ENCODE measurements around the gene ZDHHC20.
"Not testable (repeated sequence)": the region's sequence is repeated elsewhere in the genome, so short reads cannot be mapped to it uniquely, and the experiment has no call there.

Gene ZDHHC20

DNA sequence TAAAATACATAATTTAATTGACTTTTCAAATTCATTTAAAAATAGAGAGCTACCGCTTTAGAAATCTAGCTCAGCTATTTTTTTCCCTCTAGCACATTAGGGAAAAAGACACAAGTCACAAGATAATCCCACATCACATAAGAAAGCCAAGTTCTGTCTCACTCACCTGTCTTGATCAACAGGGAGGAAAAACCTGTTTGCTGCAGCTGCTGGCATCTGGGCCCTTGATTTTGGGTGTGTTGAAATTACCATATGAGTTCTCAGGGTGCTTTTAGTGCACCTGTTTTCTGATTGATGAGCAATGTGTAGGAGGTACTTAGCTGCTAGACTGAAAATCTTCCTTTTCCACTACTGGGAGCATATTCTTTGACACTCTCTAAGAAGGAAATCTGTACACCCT is 53.8 kb downstream of the ZDHHC20 start:
- no peak overlapping the region for H3K27ac ChIP-seq (ENCODE audit: insufficient read depth, low read length, poor library complexity, severe bottlenecking)

DNA sequence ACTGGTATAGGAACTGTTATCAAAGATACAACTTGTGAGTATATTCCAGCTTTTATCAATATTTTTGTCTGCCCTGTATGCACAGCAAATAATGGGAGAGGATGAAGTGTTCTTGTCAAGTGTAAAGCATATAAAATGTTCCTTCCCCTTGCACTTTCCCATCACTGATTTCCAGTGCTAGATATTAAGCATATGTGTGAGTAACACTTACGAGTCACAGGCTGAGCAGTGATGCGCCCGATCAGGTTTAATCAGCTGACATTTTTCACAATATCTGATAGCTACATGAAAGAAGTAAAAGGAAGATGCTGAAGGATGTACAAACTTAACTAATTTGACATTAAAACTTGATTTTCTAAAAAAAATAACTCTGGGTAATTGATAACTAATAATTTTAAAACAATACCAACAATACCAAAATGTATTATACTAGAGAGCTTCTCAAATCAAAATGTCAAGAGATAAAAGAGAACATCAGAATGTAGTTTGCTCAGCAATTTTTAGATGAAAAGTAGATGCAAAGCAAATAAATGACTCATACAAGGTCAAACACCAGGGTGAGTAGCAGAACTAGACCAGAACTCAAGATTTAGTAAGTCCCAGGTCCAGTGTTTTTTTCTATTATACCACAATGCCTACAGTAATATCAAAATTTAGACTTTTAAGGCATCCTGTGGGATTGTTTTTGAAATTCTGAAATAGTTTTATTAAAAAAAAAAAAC is 56.4 kb downstream of the ZDHHC20 start:
- H3K4me3 ChIP-seq (ENCODE audit: insufficient read depth, low read depth, low read length, poor library complexity, severe bottlenecking), result no peak overlapping the region
- peaks cover 13% of the 10 kb centered on the region for H3K36me3 ChIP-seq (ENCODE audit: control insufficient read depth, insufficient read depth, low read length)
- H3K27me3 ChIP-seq (replicated peaks; ENCODE audit: control insufficient read depth, insufficient read depth, low read length, poor library complexity, severe bottlenecking), result no peaks in the 10 kb centered on the region
- peaks cover 6% of the 10 kb centered on the region for H3K4me1 ChIP-seq (ENCODE audit: control insufficient read depth, insufficient read depth, low read length, poor library complexity, severe bottlenecking)
- no peaks in the 10 kb centered on the region for H3K9me3 ChIP-seq (ENCODE audit: control insufficient read depth, low read length)
- DNase-seq, result no peak
- H3K27ac ChIP-seq (ENCODE audit: insufficient read depth, low read length, poor library complexity, severe bottlenecking), result no peak overlapping the region

More for the DNA sequence above, 53.8 kb downstream of the ZDHHC20 start:
- DNase-seq, result no peak
- Histone ChIP-seq H3K4me1 (ENCODE audit: control insufficient read depth, insufficient read depth, low read length, poor library complexity, severe bottlenecking) (peaks cover under 1% of the 10 kb centered on the region), H3K4me3 (ENCODE audit: insufficient read depth, low read depth, low read length, poor library complexity, severe bottlenecking) (no peak overlapping the region), H3K9me3 (ENCODE audit: control insufficient read depth, low read length) (no peaks in the 10 kb centered on the region), H3K27me3 (replicated peaks; ENCODE audit: control insufficient read depth, insufficient read depth, low read length, poor library complexity, severe bottlenecking) (no peaks in the 10 kb centered on the region), H3K36me3 (ENCODE audit: control insufficient read depth, insufficient read depth, low read length) (peaks cover 20% of the 10 kb centered on the region)

DNA sequence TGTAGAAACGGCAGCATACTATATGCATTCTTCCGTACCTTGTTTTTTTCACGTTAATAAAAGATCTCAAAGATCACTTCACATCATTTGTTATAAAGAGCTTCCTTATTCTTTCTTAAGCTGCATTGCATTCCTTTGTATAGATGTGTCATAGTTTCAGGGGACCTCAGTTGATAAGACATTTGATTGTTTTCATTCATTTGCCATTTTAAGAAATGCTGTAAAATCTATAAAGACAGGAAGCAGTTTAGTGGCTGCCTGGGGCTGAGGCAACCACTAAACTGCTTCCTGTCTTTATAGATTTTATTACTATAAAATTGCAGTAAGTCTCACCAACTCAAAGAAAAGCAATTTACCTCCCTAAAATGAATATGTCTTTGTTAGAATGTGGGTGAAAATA is 59.4 kb downstream of the ZDHHC20 start:
- Histone ChIP-seq H3K36me3 (ENCODE audit: control insufficient read depth, insufficient read depth, low read length) (peaks cover 8% of the 10 kb centered on the region), H3K4me3 (ENCODE audit: insufficient read depth, low read depth, low read length, poor library complexity, severe bottlenecking) (no peak overlapping the region), H3K9me3 (ENCODE audit: control insufficient read depth, low read length) (no peaks in the 10 kb centered on the region), H3K4me1 (ENCODE audit: control insufficient read depth, insufficient read depth, low read length, poor library complexity, severe bottlenecking) (peaks cover 18% of the 10 kb centered on the region), H3K27me3 (replicated peaks; ENCODE audit: control insufficient read depth, insufficient read depth, low read length, poor library complexity, severe bottlenecking) (no peaks in the 10 kb centered on the region), H3K27ac (ENCODE audit: insufficient read depth, low read length, poor library complexity, severe bottlenecking) (no peak overlapping the region)
- no peak for DNase-seq

DNA sequence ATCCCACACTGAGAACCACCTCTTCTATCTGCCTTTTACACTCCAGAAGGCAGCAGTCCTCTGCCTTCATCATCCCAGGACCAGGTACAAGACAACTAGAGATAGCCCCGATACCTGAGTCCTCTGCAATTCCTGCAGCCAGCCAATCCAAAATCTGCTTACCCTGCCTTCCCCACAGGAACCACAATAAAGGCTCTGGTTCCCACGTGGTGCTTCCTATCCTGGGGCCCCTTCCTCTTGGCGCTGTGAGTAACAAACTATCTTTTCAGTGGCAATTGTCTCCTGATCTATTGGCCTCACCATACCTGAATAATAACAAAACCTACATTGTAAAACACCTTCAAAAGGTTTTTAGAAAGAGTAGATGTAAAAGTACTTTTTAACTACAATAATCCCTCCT is 63.1 kb downstream of the ZDHHC20 start:
- H3K36me3 ChIP-seq (ENCODE audit: control insufficient read depth, insufficient read depth, low read length), result no peaks in the 10 kb centered on the region
- H3K4me3 ChIP-seq (ENCODE audit: insufficient read depth, low read depth, low read length, poor library complexity, severe bottlenecking), result no peak overlapping the region
- no peaks in the 10 kb centered on the region for H3K27me3 ChIP-seq (replicated peaks; ENCODE audit: control insufficient read depth, insufficient read depth, low read length, poor library complexity, severe bottlenecking)
- DNase-seq, result no peak
- H3K27ac ChIP-seq (ENCODE audit: insufficient read depth, low read length, poor library complexity, severe bottlenecking), result no peak overlapping the region
- peaks cover 18% of the 10 kb centered on the region for H3K4me1 ChIP-seq (ENCODE audit: control insufficient read depth, insufficient read depth, low read length, poor library complexity, severe bottlenecking)
- no peaks in the 10 kb centered on the region for H3K9me3 ChIP-seq (ENCODE audit: control insufficient read depth, low read length)

DNA sequence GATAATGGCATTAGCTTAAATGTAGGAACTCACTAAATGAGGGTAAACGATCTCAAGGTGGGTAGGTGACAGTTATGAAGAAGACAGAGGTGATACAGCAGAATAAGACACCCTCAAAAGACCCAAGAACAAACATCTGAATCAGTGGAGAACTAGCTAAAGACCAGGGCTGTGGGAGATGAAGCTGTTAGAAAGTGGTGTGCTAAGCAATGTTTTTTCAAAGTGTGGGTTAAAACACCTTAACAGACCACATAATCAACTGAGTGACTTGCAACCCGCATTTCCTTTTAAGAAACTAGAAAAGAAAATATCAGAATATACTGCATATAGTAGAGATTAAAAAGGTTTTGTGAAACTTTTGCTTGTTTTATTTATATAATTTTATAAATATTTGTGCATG is 70.0 kb downstream of the ZDHHC20 start:
- Histone ChIP-seq H3K27me3 (replicated peaks; ENCODE audit: control insufficient read depth, insufficient read depth, low read length, poor library complexity, severe bottlenecking) (no peaks in the 10 kb centered on the region), H3K4me1 (ENCODE audit: control insufficient read depth, insufficient read depth, low read length, poor library complexity, severe bottlenecking) (no peaks in the 10 kb centered on the region), H3K9me3 (ENCODE audit: control insufficient read depth, low read length) (no peaks in the 10 kb centered on the region), H3K4me3 (ENCODE audit: insufficient read depth, low read depth, low read length, poor library complexity, severe bottlenecking) (no peak overlapping the region), H3K27ac (ENCODE audit: insufficient read depth, low read length, poor library complexity, severe bottlenecking) (no peak overlapping the region), H3K36me3 (ENCODE audit: control insufficient read depth, insufficient read depth, low read length) (peaks cover 16% of the 10 kb centered on the region)
- no peak for DNase-seq

DNA sequence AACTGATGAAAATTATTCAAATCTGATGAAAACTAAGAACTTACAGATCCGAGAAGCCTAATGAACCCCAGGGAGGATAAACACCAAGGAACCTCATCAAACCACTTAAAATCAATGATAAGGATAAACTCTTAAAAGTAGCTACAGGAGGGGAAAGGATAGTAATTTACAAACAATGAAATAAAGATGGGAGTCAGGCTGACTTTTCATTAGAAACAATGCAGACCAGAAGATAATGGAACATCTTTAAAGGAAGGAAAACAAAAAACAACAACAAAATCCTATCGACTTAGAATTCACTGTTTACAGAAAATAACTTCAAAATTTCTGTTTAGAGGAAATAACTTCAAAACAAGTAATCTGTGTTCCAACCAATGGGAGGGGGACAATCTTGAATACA is 73.4 kb downstream of the ZDHHC20 start:
- peaks cover 44% of the 10 kb centered on the region for H3K36me3 ChIP-seq (ENCODE audit: control insufficient read depth, insufficient read depth, low read length)
- H3K27me3 ChIP-seq (replicated peaks; ENCODE audit: control insufficient read depth, insufficient read depth, low read length, poor library complexity, severe bottlenecking), result no peaks in the 10 kb centered on the region
- H3K4me3 ChIP-seq (ENCODE audit: insufficient read depth, low read depth, low read length, poor library complexity, severe bottlenecking), result no peak overlapping the region
- no peak overlapping the region for H3K27ac ChIP-seq (ENCODE audit: insufficient read depth, low read length, poor library complexity, severe bottlenecking)
- no peaks in the 10 kb centered on the region for H3K4me1 ChIP-seq (ENCODE audit: control insufficient read depth, insufficient read depth, low read length, poor library complexity, severe bottlenecking)
- H3K9me3 ChIP-seq (ENCODE audit: control insufficient read depth, low read length), result no peaks in the 10 kb centered on the region
- no peak for DNase-seq

DNA sequence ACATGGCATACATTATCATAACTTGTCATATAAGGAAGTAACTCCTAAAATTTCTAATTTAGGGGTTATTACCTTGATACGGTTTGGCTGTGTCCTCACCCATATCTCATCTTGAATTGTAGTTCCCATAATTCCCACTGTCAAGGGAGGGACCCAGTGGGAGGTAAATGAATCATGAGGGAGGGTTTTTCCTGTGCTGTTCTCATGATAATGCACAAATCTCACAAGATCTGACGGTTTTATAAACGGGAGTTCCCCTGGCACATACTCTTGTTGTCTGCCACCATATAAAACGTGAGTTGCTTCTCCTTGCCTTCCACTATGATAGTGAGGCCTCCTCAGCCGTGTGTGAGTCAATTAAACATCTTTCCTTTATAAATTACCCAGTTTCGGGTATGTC is 76.0 kb downstream of the ZDHHC20 start:
- no peaks in the 10 kb centered on the region for H3K4me1 ChIP-seq (ENCODE audit: control insufficient read depth, insufficient read depth, low read length, poor library complexity, severe bottlenecking)
- H3K4me3 ChIP-seq (ENCODE audit: insufficient read depth, low read depth, low read length, poor library complexity, severe bottlenecking), result no peak overlapping the region
- H3K36me3 ChIP-seq (ENCODE audit: control insufficient read depth, insufficient read depth, low read length), result peaks cover 53% of the 10 kb centered on the region
- H3K9me3 ChIP-seq (ENCODE audit: control insufficient read depth, low read length), result no peaks in the 10 kb centered on the region
- no peak for DNase-seq
- H3K27me3 ChIP-seq (replicated peaks; ENCODE audit: control insufficient read depth, insufficient read depth, low read length, poor library complexity, severe bottlenecking), result no peaks in the 10 kb centered on the region
- H3K27ac ChIP-seq (ENCODE audit: insufficient read depth, low read length, poor library complexity, severe bottlenecking), result no peak overlapping the region

DNA sequence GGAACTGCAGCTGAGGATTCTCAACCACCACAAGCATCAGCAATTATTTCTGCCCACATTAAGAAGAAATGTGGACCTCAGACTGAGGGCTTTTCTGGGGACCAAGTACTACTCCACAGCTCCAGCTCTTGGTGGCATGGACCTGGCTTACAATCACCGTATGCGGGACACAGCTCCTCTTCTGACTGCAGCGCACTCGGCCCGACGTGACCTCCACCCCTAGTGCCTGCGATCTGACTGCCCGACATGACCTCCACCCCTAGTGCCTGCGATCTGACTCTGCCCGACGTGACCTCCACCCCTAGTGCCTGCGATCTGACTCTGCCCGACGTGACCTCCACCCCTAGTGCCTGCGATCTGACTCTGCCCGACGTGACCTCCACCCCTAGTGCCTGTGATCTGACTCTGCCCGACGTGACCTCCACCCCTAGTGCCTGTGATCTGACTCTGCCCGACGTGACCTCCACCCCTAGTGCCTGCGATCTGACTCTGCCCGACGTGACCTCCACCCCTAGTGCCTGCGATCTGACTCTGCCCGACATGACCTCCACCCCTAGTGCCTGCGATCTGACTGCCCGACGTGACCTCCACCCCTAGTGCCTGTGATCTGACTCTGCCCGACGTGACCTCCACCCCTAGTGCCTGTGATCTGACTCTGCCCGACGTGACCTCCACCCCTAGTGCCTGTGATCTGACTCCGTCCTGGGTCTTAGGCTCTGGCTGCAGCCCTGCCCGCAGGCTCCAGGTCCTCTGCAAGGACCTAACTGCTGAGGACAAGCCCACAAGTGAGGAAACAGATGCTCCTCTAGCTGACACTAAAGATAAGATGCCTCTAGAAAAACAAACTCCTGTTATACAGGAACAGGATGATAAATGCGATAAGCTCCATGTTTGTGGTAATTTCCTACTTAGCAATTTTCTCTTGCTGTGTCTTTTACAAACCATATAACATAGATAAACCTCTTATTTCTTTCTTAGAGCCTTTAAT is 81.8 kb downstream of the ZDHHC20 start:
- H3K27me3 ChIP-seq (replicated peaks; ENCODE audit: control insufficient read depth, insufficient read depth, low read length, poor library complexity, severe bottlenecking); DNase-seq; H3K27ac ChIP-seq (ENCODE audit: insufficient read depth, low read length, poor library complexity, severe bottlenecking); H3K9me3 ChIP-seq (ENCODE audit: control insufficient read depth, low read length); H3K4me3 ChIP-seq (ENCODE audit: insufficient read depth, low read depth, low read length, poor library complexity, severe bottlenecking); H3K4me1 ChIP-seq (ENCODE audit: control insufficient read depth, insufficient read depth, low read length, poor library complexity, severe bottlenecking): not testable (repeated sequence)
- H3K36me3 ChIP-seq (ENCODE audit: control insufficient read depth, insufficient read depth, low read length), result peaks cover 42% of the 10 kb centered on the region

DNA sequence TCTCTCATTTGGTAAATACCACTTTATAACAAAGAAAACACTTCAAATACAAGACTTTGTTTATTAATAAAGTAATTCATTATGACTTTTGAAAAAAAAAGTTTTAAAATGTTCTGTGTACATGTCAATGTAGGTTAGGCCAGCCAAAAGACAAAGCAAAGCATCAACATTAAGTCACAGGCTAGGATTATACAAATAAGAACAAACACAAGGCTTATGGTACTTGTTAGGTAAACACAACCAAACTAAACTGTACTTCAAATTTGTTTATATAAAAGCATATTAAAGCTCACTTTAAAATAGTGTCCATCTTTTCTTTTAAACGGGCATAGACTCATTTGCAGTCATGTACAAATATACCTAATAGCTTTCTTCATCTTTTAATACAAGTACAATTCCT is 86.6 kb downstream of the ZDHHC20 start:
- peaks cover 10% of the 10 kb centered on the region for H3K36me3 ChIP-seq (ENCODE audit: control insufficient read depth, insufficient read depth, low read length)
- H3K27me3 ChIP-seq (replicated peaks; ENCODE audit: control insufficient read depth, insufficient read depth, low read length, poor library complexity, severe bottlenecking), result no peaks in the 10 kb centered on the region
- H3K9me3 ChIP-seq (ENCODE audit: control insufficient read depth, low read length), result no peaks in the 10 kb centered on the region
- no peak overlapping the region for H3K4me3 ChIP-seq (ENCODE audit: insufficient read depth, low read depth, low read length, poor library complexity, severe bottlenecking)
- H3K27ac ChIP-seq (ENCODE audit: insufficient read depth, low read length, poor library complexity, severe bottlenecking), result no peak overlapping the region
- H3K4me1 ChIP-seq (ENCODE audit: control insufficient read depth, insufficient read depth, low read length, poor library complexity, severe bottlenecking), result no peaks in the 10 kb centered on the region
- no peak for DNase-seq

DNA sequence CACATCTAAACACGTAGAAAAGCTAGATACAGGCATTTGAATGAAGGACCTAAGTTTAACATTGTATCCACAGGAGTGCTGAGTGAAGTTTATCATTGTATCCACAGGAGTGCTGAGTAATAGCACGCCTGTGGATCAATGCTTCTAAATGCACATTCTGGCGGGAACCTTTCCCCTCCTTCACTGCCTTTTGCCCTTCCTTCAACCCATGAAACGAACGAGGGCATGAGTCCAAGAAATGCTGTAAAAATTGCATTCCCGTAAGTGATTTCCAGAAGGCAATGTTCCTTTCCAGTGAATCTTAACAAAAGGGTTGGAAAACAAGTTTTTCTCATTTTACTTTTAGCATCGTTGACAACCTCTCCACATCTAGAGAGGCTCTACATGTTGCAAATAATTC is 88.1 kb downstream of the ZDHHC20 start:
- Histone ChIP-seq H3K27ac (ENCODE audit: insufficient read depth, low read length, poor library complexity, severe bottlenecking) (no peak overlapping the region), H3K4me3 (ENCODE audit: insufficient read depth, low read depth, low read length, poor library complexity, severe bottlenecking) (no peak overlapping the region), H3K9me3 (ENCODE audit: control insufficient read depth, low read length) (no peaks in the 10 kb centered on the region), H3K36me3 (ENCODE audit: control insufficient read depth, insufficient read depth, low read length) (peaks cover 10% of the 10 kb centered on the region), H3K4me1 (ENCODE audit: control insufficient read depth, insufficient read depth, low read length, poor library complexity, severe bottlenecking) (no peaks in the 10 kb centered on the region), H3K27me3 (replicated peaks; ENCODE audit: control insufficient read depth, insufficient read depth, low read length, poor library complexity, severe bottlenecking) (no peaks in the 10 kb centered on the region)
- DNase-seq, result no peak

Data from effector memory CD4-positive, alpha-beta T cell (primary cell).